NCI-H2196 (cell line): Measurements from ENCODE around the gene FAM50B.

Experiments
- DNase-seq: peaks from one replicate; lab custom pipeline; 2025; ENCODE audit not compliant: unreplicated experiment; lab: John Stamatoyannopoulos, UW

The FAM50B gene

GRCh38 chr6:3893487-3893886, 44.3 kb downstream of the FAM50B start:
- no peak for DNase-seq

GRCh38 chr6:3893917-3894316, 44.7 kb downstream of the FAM50B start:
- DNase-seq, result no peak

- no peak for DNase-seq
Observed at GRCh38 chr6:3894590-3895311, 45.6 kb downstream of the FAM50B start.

GRCh38 chr6:3895312-3895653, 46.1 kb downstream of the FAM50B start:
- DNase-seq, result no peak

- no peak for DNase-seq
Observed at GRCh38 chr6:3895805-3896204, 46.6 kb downstream of the FAM50B start.

- no peak for DNase-seq
Observed at GRCh38 chr6:3898265-3898994, 49.3 kb downstream of the FAM50B start.

GRCh38 chr6:3899061-3899460, 49.9 kb downstream of the FAM50B start:
- no peak for DNase-seq

GRCh38 chr6:3899970-3900439, 50.8 kb downstream of the FAM50B start:
- no peak for DNase-seq
